CD14-positive monocyte (primary cell): ENCODE results near the gene LCOR. TPM values are rescaled to one million over a fixed set of nuclear protein-coding genes. Genes with fewer than 3 reads are reported as not detected.

Source experiments
- DNase-seq, 3 donors: peaks; one replicate each; pipeline ENCODE4 v3.0.0-alpha.2; 2011 to 2022
- H2AFZ ChIP-seq: 2 replicates; pipeline ENCODE4 v1.6.0; 2012; ENCODE audit warnings: mild to moderate bottlenecking, low read depth, low read length, inconsistent platforms; ENCODE audit not compliant: insufficient read depth, poor library complexity, severe bottlenecking
- H3K27ac ChIP-seq, 2 donors: 1 replicate in 1 of 2; 2 replicates in 1 of 2; pipeline ENCODE4 v1.5.1; 2012 to 2013; ENCODE audit warnings: low read length in 2 of 2, control low read depth in 1 of 2, inconsistent platforms in 1 of 2, low read depth in 1 of 2, mild to moderate bottlenecking in 1 of 2
- H3K27me3 ChIP-seq, 2 donors: one replicate each; pipeline versions ENCODE4 v1.6.0 to v1.6.1; 2011 to 2013; ENCODE audit warnings: low read length in 2 of 2; ENCODE audit not compliant: control insufficient read depth in 2 of 2, insufficient read depth in 2 of 2
- H3K36me3 ChIP-seq, 2 donors: replicated peaks in 1 of 2; 1 replicate in 1 of 2; 2 replicates in 1 of 2; pipeline versions ENCODE4 v1.5.1 to v1.6.1; 2012 to 2013; ENCODE audit warnings: low read length in 2 of 2, control low read depth in 1 of 2, inconsistent platforms in 1 of 2, mild to moderate bottlenecking in 1 of 2; ENCODE audit not compliant: insufficient read depth in 2 of 2, control insufficient read depth in 1 of 2
- H3K4me1 ChIP-seq, 2 donors: 1 replicate in 1 of 2; 2 replicates in 1 of 2; pipeline versions ENCODE4 v1.5.1 to v1.6.1; 2012 to 2013; ENCODE audit warnings: low read length in 2 of 2, control low read depth in 1 of 2, inconsistent platforms in 1 of 2, mild to moderate bottlenecking in 1 of 2, moderate library complexity in 1 of 2; ENCODE audit not compliant: insufficient read depth in 2 of 2, control insufficient read depth in 1 of 2
- H3K4me2 ChIP-seq: replicated peaks from 2 replicates; pipeline ENCODE3; 2012; ENCODE audit warnings: low read length, moderate library complexity, mild to moderate bottlenecking; ENCODE audit not compliant: poor library complexity, severe bottlenecking; ENCODE audit errors: extremely low read depth
- H3K4me3 ChIP-seq, 3 experiments: fragments of 200-600 bp in 1 of 3; sonication (generic) in 1 of 3; replicated peaks in 1 of 3; 1 replicate in 2 of 3; 2 replicates in 1 of 3; pipeline ENCODE4 v1.5.1; 2011 to 2013; ENCODE audit warnings: low read length in 3 of 3, mild to moderate bottlenecking in 3 of 3, control low read depth in 2 of 3, low read depth in 2 of 3, inconsistent platforms in 1 of 3, moderate library complexity in 1 of 3
- H3K79me2 ChIP-seq: 2 replicates; pipeline ENCODE4 v1.6.0; 2012; ENCODE audit warnings: mild to moderate bottlenecking, control low read depth, inconsistent platforms, low read length, moderate library complexity; ENCODE audit not compliant: insufficient read depth
- H3K9ac ChIP-seq: 2 replicates; pipeline ENCODE4 v1.6.0; 2017; ENCODE audit warnings: low read length, mild to moderate bottlenecking; ENCODE audit not compliant: insufficient read depth, poor library complexity, severe bottlenecking
- H3K9me3 ChIP-seq, 2 donors: replicated peaks in 1 of 2; 1 replicate in 1 of 2; 2 replicates in 1 of 2; pipeline versions ENCODE4 v1.5.1 to v1.6.1; 2012 to 2013; ENCODE audit warnings: low read length in 2 of 2, control low read depth in 1 of 2; ENCODE audit not compliant: control insufficient read depth in 1 of 2, insufficient read depth in 1 of 2
- H4K20me1 ChIP-seq: 2 replicates; pipeline ENCODE4 v1.6.0; 2012; ENCODE audit warnings: mild to moderate bottlenecking, low read length, control low read depth, moderate library complexity; ENCODE audit not compliant: insufficient read depth
- H3K27ac Mint-ChIP-seq, 7 donors: one replicate each; pipeline ENCODE4 v1.8.0; 2020; ENCODE audit warnings: mild to moderate bottlenecking in 7 of 7, mixed read lengths in 7 of 7, moderate library complexity in 6 of 7, inconsistent platforms in 2 of 7
- H3K27me3 Mint-ChIP-seq, 3 donors: one replicate each; pipeline ENCODE4 v1.8.0; 2021 to 2022; ENCODE audit warnings: low read depth in 3 of 3, mild to moderate bottlenecking in 3 of 3, mixed read lengths in 3 of 3, moderate library complexity in 3 of 3, inconsistent platforms in 1 of 3
- H3K36me3 Mint-ChIP-seq, 2 donors: one replicate each; pipeline ENCODE4 v1.8.0; 2020; ENCODE audit warnings: mixed read lengths in 2 of 2, inconsistent platforms in 1 of 2, mild to moderate bottlenecking in 1 of 2
- H3K4me1 Mint-ChIP-seq: one replicate; pipeline ENCODE4 v1.8.0; 2020; ENCODE audit warnings: mild to moderate bottlenecking, mixed read lengths
- H3K4me3 Mint-ChIP-seq, 2 donors: one replicate each; pipeline ENCODE4 v1.8.0; 2020; ENCODE audit warnings: mild to moderate bottlenecking in 2 of 2, mixed read lengths in 2 of 2, moderate library complexity in 1 of 2
- H3K9me3 Mint-ChIP-seq, 7 donors: one replicate each; pipeline ENCODE4 v1.8.0; 2020 to 2022; ENCODE audit warnings: mixed read lengths in 7 of 7, mild to moderate bottlenecking in 6 of 7, moderate library complexity in 6 of 7, inconsistent platforms in 2 of 7
- CTCF ChIP-seq: fragments of 200-600 bp; IDR thresholded peaks from one replicate; pipeline ENCODE4 v1.8.0; 2022; ENCODE audit warnings: antibody characterized with exemption, mild to moderate bottlenecking
- WGBS: methylation state at CpG from one replicate; pipeline ENCODE4 v1.1.5; 2013; ENCODE audit warnings: missing lambda C conversion rate; ENCODE audit not compliant: insufficient coverage; 5-methylcytosine and 5-hydroxymethylcytosine counted together
- intact Hi-C, 2 donors: fragments of 100-400 bp; cut with micrococcal nuclease; formaldehyde crosslinking; loops; one replicate each; pipeline versions ENCODE4 v1.15.0 to v1.15.1; 2023
- polyA plus RNA-seq, 3 donors: library from polyadenylated mRNA; depleted of rRNA in 1 of 3; unstranded in 2 of 3; stranded (reverse) in 1 of 3; fragments of 300-500 nt in 2 of 3; fragments of >200 nt in 1 of 3; fragmentation: Illumina TruSeq in 2 of 3; gene quantifications; 1 replicate in 2 of 3; 2 replicates in 1 of 3; pipeline ENCODE4 v1.2.3, GENCODE V29; 2012 to 2021

LCOR gene
- polyA plus RNA-seq, 3 donors: 5.7 to 11.8 (median 10.0) TPM

- WGBS: no CpG with 5 or more reads among the region's 8 CpGs
- H3K4me3 Mint-ChIP-seq: peak overlapping the region; percentile 96 to 97
- peak overlapping the region in 4 of 7 donors; percentile 41 to 96 (median 92) for H3K27ac Mint-ChIP-seq
- Histone ChIP-seq H4K20me1 (peaks cover 63% of the 10 kb centered on the region), H3K36me3 (peaks cover 0 to 5% of the 10 kb centered on the region in 2 donors), H3K27ac (peak overlapping the region in 1 of 2 donors; percentile 88), H3K27me3 (no peaks in the 10 kb centered on the region), H3K4me1 (peaks cover 41 to 55% of the 10 kb centered on the region in 2 donors), H2AFZ (no peak overlapping the region), H3K4me3 (peak overlapping the region in 2 of 3 experiments; percentile 80 to 93), H3K4me2 (peak overlapping the region; percentile 78), H3K79me2 (peaks cover 69% of the 10 kb centered on the region), H3K9ac (peak overlapping the region; percentile 90), H3K9me3 (no peaks in the 10 kb centered on the region)
- H3K4me1 Mint-ChIP-seq: peaks cover 57% of the 10 kb centered on the region
- no peaks in the 10 kb centered on the region for H3K27me3 Mint-ChIP-seq
- intact Hi-C loops: loop anchor here (5.0 kb wide), 3 partner anchors 67 to 192 kb away; no protein-coding TSS in a partner anchor
- no peak for DNase-seq
- peaks cover 3 to 11% of the 10 kb centered on the region in 2 donors for H3K36me3 Mint-ChIP-seq
- peaks cover 0 to 1% (median 0%) of the 10 kb centered on the region in 7 donors for H3K9me3 Mint-ChIP-seq
- no peak for TF ChIP-seq CTCF
Observed at GRCh38 chr10:96834120-96834519, 2.0 kb downstream of the LCOR start.

- no peak for DNase-seq
- no peak for TF ChIP-seq CTCF
- H4K20me1 ChIP-seq: peaks cover 81% of the 10 kb centered on the region
- no peak overlapping the region for H3K9ac ChIP-seq
- peaks cover 0 to 5% of the 10 kb centered on the region in 2 donors for H3K36me3 ChIP-seq
- peak overlapping the region in 1 of 2 donors; percentile 4 for H3K4me3 Mint-ChIP-seq
- H3K9me3 ChIP-seq: no peaks in the 10 kb centered on the region
- H3K27me3 Mint-ChIP-seq: no peaks in the 10 kb centered on the region
- intact Hi-C loops: no loop called here
- peak overlapping the region in 5 of 7 donors; percentile 43 to 84 (median 79) for H3K27ac Mint-ChIP-seq
- 0% methylated on average over 1 of the region's 1 CpG for WGBS
- H3K79me2 ChIP-seq: peaks cover 84% of the 10 kb centered on the region
- H3K4me1 ChIP-seq: peaks cover 39 to 51% of the 10 kb centered on the region in 2 donors
- peaks cover 3 to 12% of the 10 kb centered on the region in 2 donors for H3K36me3 Mint-ChIP-seq
- H3K27ac ChIP-seq: peak overlapping the region in 1 of 2 donors; percentile 55
- H3K4me3 ChIP-seq: no peak overlapping the region
- peak overlapping the region; percentile 12 for H3K4me2 ChIP-seq
- peaks cover 0 to 1% (median 0%) of the 10 kb centered on the region in 7 donors for H3K9me3 Mint-ChIP-seq
- H2AFZ ChIP-seq: no peak overlapping the region
- no peaks in the 10 kb centered on the region for H3K27me3 ChIP-seq
- peaks cover 58% of the 10 kb centered on the region for H3K4me1 Mint-ChIP-seq
Observed at GRCh38 chr10:96835899-96836298, 3.8 kb downstream of the LCOR start.
